ENCODE data around the gene PACRG.

DNA sequence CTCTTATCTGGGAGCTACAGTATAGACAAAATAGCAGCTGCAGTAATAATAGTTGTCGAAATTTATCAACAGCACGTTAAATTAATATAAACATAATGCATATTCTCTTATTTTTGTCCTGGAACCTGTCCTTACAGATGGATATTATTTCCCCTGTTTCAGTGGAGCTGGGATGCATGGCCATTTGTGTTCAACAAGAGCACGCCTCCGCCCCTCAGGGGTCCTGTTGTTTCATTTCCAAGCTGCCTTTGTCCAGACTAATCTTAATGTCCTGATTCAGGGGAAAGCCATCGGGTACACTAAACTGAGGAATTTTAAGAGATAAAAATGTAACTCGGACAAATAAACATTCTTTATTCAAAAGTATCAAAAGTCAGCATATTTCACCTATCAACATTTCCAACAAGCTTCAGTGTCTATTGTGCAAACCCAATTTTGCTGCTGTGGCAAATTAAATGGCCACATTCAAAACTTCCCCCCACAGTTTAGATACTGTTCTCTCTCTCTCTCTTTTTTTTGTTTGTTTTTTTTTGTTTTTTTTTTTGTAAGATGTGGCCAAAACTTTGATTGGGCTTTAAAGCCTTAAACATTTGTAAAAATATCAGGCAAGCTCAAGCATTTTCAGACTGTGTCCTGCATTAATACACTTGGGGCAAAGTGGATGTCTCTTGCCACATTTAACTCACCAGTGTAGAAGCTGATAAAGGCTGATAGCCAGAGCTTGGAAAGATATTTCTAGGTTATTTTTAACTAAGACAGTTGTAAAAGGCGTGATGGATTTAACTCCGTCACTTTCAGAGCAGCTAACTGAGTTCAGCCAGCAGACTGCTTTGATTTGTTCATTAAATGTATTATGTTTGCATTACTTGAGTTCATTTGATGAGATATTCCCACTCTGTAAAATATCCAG lies 574.2 kb downstream of the PACRG start:
- TF ChIP-seq, protein P1, sequence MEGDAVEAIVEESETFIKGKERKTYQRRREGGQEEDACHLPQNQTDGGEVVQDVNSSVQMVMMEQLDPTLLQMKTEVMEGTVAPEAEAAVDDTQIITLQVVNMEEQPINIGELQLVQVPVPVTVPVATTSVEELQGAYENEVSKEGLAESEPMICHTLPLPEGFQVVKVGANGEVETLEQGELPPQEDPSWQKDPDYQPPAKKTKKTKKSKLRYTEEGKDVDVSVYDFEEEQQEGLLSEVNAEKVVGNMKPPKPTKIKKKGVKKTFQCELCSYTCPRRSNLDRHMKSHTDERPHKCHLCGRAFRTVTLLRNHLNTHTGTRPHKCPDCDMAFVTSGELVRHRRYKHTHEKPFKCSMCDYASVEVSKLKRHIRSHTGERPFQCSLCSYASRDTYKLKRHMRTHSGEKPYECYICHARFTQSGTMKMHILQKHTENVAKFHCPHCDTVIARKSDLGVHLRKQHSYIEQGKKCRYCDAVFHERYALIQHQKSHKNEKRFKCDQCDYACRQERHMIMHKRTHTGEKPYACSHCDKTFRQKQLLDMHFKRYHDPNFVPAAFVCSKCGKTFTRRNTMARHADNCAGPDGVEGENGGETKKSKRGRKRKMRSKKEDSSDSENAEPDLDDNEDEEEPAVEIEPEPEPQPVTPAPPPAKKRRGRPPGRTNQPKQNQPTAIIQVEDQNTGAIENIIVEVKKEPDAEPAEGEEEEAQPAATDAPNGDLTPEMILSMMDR (conservative IDR thresholded peaks at IDR 0.05; ENCODE audit: low read length), result no peak
- no peak for TF ChIP-seq EZH2phosphoT487 (IDR thresholded peaks at IDR 0.05; ENCODE audit: borderline replicate concordance, low read depth, low read length)

All from OCI-LY7 (cell line).